Loucy (cell line): Measurements from ENCODE around the gene CYS1.

Experiments
- H2AFZ ChIP-seq: fragments of 200-600 bp; sonication (generic); 2 replicates; pipeline ENCODE4 v1.6.0; 2016; ENCODE audit warnings: antibody characterized with exemption, mild to moderate bottlenecking, low read length, moderate library complexity
- H3F3A ChIP-seq: fragments of 200-600 bp; 2 replicates; pipeline ENCODE4 v1.6.0; 2016; ENCODE audit warnings: antibody characterized with exemption, low read depth, mild to moderate bottlenecking
- H3K27me3 ChIP-seq: fragments of 200-600 bp; sonication (generic); 2 replicates; pipeline ENCODE4 v1.6.1; 2014; ENCODE audit warnings: low read length, mild to moderate bottlenecking; ENCODE audit not compliant: insufficient read depth, poor library complexity, severe bottlenecking
- H3K36me3 ChIP-seq: fragments of 200-600 bp; sonication (generic); 2 replicates; pipeline ENCODE4 v1.6.1; 2016; ENCODE audit warnings: low read length; ENCODE audit not compliant: insufficient read depth
- H3K4me1 ChIP-seq: fragments of 200-600 bp; sonication (generic); 2 replicates; pipeline ENCODE4 v1.5.1; 2014; ENCODE audit warnings: low read length, mild to moderate bottlenecking; ENCODE audit not compliant: insufficient read depth, poor library complexity, severe bottlenecking
- H3K4me2 ChIP-seq: fragments of 200-600 bp; sonication (generic); 2 replicates; pipeline ENCODE4 v1.6.0; 2014; ENCODE audit warnings: antibody characterized with exemption, low read length, low read depth, mild to moderate bottlenecking; ENCODE audit not compliant: poor library complexity, severe bottlenecking
- H3K4me3 ChIP-seq: fragments of 200-600 bp; sonication (generic); 2 replicates; pipeline ENCODE4 v1.5.1; 2014; ENCODE audit warnings: low read length, mild to moderate bottlenecking, mixed read lengths; ENCODE audit not compliant: poor library complexity, severe bottlenecking
- H3K79me2 ChIP-seq: fragments of 200-600 bp; sonication (generic); 2 replicates; pipeline ENCODE4 v1.6.1; 2014; ENCODE audit warnings: low read length; ENCODE audit not compliant: insufficient read depth
- H3K9ac ChIP-seq: fragments of 200-600 bp; sonication (generic); 2 replicates; pipeline ENCODE4 v1.6.0; 2014; ENCODE audit warnings: mild to moderate bottlenecking, low read depth, low read length, moderate library complexity; ENCODE audit not compliant: poor library complexity, severe bottlenecking
- H3K9me2 ChIP-seq: fragments of 200-600 bp; sonication (generic); replicated peaks from 2 replicates; pipeline ENCODE4 v1.6.1; 2016; ENCODE audit warnings: low read depth, low read length, mixed read lengths
- H3K9me3 ChIP-seq: fragments of 200-600 bp; sonication (generic); 2 replicates; pipeline ENCODE4 v1.6.1; 2014; ENCODE audit warnings: mild to moderate bottlenecking, antibody characterized with exemption, low read length, low read depth; ENCODE audit not compliant: insufficient read depth
- H4K20me1 ChIP-seq: fragments of 200-600 bp; sonication (generic); 2 replicates; pipeline ENCODE4 v1.6.0; 2014; ENCODE audit warnings: antibody characterized with exemption, low read length, mild to moderate bottlenecking; ENCODE audit not compliant: insufficient read depth, poor library complexity, severe bottlenecking
- CTCF ChIP-seq: fragments of 200-600 bp; sonication (generic); conservative IDR thresholded peaks from 2 replicates; pipeline ENCODE4 v1.5.1; 2014; ENCODE audit warnings: mild to moderate bottlenecking, antibody characterized with exemption, low read length
- EZH2phosphoT487 ChIP-seq: fragments of 200-600 bp; IDR thresholded peaks from 2 replicates; pipeline ENCODE4 v1.6.1; 2018; ENCODE audit warnings: antibody characterized with exemption, mild to moderate bottlenecking, moderate library complexity, borderline replicate concordance

Gene CYS1

GRCh38 chr2:10034333-10035052 is 45.7 kb downstream of the CYS1 start:
- TF ChIP-seq CTCF (no peak), EZH2phosphoT487 (no peak)
- Histone ChIP-seq H3F3A (no peaks in the 10 kb centered on the region), H3K4me2 (no peak overlapping the region), H3K4me1 (peaks cover 4% of the 10 kb centered on the region), H2AFZ (no peak overlapping the region), H4K20me1 (no peaks in the 10 kb centered on the region), H3K9me3 (no peaks in the 10 kb centered on the region), H3K9me2 (no peaks in the 10 kb centered on the region), H3K79me2 (no peaks in the 10 kb centered on the region), H3K36me3 (no peaks in the 10 kb centered on the region), H3K9ac (no peak overlapping the region), H3K27me3 (no peaks in the 10 kb centered on the region), H3K4me3 (no peak overlapping the region)

GRCh38 chr2:10033251-10034006 is 46.8 kb downstream of the CYS1 start:
- Histone ChIP-seq H3K9me3 (no peaks in the 10 kb centered on the region), H3F3A (no peaks in the 10 kb centered on the region), H4K20me1 (no peaks in the 10 kb centered on the region), H2AFZ (no peak overlapping the region), H3K36me3 (no peaks in the 10 kb centered on the region), H3K27me3 (no peaks in the 10 kb centered on the region), H3K79me2 (no peaks in the 10 kb centered on the region), H3K4me1 (peaks cover 4% of the 10 kb centered on the region), H3K9me2 (no peaks in the 10 kb centered on the region), H3K4me2 (no peak overlapping the region), H3K9ac (no peak overlapping the region), H3K4me3 (no peak overlapping the region)
- TF ChIP-seq EZH2phosphoT487 (no peak), CTCF (no peak)

- H3K4me1 ChIP-seq: peaks cover 4% of the 10 kb centered on the region
- H3K27me3 ChIP-seq: no peaks in the 10 kb centered on the region
These were observed 47.5 kb downstream of the CYS1 start for GRCh38 chr2:10032746-10033105.

More at GRCh38 chr2:10032746-10033105, 47.5 kb downstream of the CYS1 start:
- H3K4me2 ChIP-seq: no peak overlapping the region
- no peaks in the 10 kb centered on the region for H3F3A ChIP-seq
- no peaks in the 10 kb centered on the region for H3K9me2 ChIP-seq
- no peak overlapping the region for H3K9ac ChIP-seq
- no peaks in the 10 kb centered on the region for H3K9me3 ChIP-seq
- no peak overlapping the region for H3K4me3 ChIP-seq
- TF ChIP-seq CTCF (no peak), EZH2phosphoT487 (no peak)
- H2AFZ ChIP-seq: no peak overlapping the region
- no peaks in the 10 kb centered on the region for H3K36me3 ChIP-seq
- H4K20me1 ChIP-seq: no peaks in the 10 kb centered on the region
- no peaks in the 10 kb centered on the region for H3K79me2 ChIP-seq
